NCI-H2107 treated with DMSO at 0.1 percent for 48 hours (cell line): ENCODE results near the gene GP2.
A peak's percentile ranks its signal among the peaks of the same experiment; 100 is the strongest.

Experiments
- DNase-seq: peaks from one replicate; lab custom pipeline; 2025; ENCODE audit not compliant: unreplicated experiment; lab: John Stamatoyannopoulos, UW

Gene GP2

GRCh38 chr16:20327444-20328041 lies at the start of gene GP2:
TSS of gene GP2 (minus strand) at chr16:20327513. CDS start at chr16:20326431, 1,082 bp downstream.
- no peak for DNase-seq

DNA sequence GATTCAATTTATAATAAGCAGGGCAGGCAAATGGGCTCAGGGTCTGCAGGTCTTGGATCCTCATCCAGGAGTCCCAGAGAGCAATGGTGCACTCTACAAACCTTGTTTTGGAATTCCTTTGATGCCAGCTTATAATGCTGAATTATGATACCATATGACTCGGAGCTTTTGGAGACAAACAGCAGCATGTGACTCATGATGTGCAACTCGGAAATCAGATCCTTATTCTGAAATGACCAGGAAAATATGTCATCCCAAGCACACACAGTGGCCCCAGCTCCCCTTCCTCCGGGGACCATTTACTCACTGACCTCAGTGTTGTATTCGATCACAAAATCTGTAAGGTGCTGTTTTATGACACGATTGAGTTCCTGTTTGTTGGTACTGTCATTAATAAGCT lies 45.4 kb upstream of the GP2 start:
- DNase-seq: no peak

DNA sequence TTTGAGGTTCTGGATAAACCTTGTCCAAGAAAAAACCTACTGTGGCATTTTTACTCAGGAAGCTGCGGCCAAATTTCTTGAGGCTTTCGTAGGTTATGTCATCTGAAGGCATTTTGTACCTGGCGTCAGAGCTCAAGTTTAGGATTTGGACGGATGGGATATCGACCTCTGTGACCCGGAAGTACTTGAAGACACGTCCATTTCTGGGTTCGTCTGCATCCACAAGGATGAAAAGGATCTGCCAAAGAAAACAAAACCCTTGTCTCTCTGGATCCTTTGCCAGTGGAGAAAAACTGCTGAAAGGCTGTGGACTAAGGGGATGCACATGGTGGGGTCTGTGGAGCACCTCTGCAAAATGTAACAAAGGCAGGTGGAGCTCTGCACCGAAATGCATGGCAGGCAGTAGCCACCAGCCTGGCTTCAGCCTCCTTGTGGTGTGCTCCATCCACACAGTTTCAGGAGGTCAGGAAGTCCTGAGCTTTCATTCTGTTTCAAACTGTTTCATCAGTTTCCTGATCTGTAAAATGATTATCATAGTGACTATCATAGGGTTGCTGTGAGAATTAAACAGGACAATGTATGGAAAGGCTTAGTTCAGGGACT lies 42.2 kb upstream of the GP2 start:
- no peak for DNase-seq

- no peak for DNase-seq
Measured at GRCh38 chr16:20364051-20364450, 36.7 kb upstream of the GP2 start.

DNA sequence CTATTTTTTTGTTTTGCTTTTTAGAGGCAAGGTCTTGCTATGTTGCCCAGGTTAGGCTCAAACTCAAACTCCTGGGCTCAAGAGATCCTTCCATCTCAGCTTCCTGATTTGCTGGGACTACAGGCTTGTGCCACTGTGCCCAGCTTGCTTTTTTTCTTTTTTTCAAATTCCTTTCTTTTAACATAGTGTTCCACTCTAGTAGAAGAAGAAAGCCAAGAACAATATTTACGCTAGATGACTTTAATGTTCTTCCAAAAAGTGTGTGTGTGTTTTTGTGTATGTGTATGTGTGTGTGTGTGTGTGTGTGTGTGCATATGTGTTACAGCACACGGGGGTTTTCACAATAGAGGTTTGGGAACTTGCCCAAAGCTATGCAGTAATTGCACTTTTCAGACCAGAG lies 35.9 kb upstream of the GP2 start:
- DNase-seq: no peak

- no peak for DNase-seq
Measured at GRCh38 chr16:20359997-20360396, 32.7 kb upstream of the GP2 start.

DNA sequence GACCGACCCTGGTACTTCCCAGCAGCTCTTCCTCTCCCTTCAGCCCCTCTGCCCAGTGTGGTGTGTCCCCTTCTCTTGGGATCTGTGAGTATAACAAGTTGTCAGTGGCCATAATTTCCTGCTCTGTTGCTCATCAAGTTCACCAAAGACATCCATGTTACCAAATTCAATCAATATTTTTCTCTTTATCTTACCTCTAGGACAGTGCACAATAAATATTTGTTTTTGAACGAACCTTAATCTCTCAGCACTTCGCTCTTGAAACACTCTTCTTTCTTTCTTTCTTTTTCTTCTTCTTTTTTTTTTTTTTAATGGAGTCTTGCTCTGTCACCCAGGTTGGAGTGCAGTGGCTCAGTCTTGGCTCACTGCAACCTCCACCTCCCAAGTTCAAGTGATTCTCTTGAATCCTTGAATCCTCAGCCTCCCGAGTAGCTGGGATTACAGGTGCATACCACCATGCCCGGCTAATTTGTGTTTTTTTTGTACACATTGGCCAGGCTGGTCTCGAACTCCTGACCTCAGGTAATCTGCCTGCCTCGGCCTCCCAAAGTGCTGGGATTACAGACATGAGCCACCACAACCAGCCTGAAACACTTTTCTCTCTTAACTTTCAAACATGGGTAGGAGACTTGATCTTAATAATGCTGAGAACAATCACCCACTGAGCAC lies 27.9 kb upstream of the GP2 start:
- no peak for DNase-seq

DNA sequence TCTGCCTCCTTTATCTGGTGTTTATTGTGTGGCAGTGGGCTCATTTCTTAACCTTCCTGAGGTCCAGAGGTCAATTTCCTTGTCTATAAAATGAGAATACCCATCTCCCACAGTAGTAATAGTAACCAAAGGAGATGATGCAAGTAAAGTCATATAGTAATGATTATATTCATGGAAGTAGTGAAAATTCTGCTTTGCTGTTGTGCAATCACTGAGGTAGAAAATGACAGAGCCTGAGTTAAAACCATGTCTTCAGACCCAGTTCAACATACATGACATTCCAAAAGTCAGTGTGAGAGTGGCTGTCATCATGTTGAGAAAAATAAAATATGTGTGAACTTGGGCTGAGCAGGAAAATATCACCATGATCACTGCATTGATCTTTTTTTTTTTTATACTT lies 26.1 kb upstream of the GP2 start:
- no peak for DNase-seq

DNA sequence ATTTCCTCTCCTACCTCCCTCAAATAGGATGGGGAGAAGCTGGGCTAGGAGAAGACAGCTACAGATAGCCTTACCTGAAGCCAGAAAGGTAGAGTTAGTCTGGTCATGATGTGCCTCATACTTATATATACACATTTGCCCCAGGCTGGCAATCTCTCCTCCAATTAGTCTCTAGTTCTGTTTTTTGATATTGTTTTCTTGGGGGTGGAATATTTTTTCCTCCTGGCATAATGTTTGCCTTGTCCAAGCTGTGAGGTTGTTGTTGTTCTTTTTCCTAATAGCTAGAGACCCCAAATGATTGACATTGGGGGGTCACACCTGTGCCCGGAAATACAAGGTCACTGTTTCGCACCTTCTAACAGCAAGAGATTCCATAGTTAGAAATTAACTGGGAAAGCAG lies 25.3 kb upstream of the GP2 start, which contains the start of gene UMOD:
TSS of gene UMOD (minus strand) at position 101 of the 400 bp plus-strand sequence. CDS start 1,978 bp downstream, outside the sequence.
- no peak for DNase-seq

DNA sequence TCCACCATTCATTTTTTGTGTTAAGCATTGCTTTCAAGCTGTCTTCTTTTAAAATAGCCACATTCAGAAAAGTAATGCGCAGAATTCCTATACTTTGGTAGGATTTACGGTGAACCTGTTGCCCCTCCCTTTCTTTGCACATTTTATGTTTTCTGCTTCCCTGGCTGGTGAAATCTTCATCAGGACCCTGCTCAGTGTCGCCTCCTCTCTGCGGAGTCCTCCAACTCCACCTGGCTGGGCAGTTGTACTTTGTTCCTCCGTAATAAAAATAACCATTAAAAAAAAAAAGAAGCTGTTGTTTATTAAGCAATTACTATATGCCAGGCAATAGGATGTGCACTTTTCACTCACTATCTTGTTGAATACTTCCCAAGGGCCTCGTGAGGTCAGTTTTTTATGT lies 22.3 kb upstream of the GP2 start:
- no peak for DNase-seq

- peak; percentile 3 for DNase-seq
Measured at GRCh38 chr16:20348365-20349185, 21.3 kb upstream of the GP2 start.

GRCh38 chr16:20347666-20348364 lies 20.5 kb upstream of the GP2 start:
- no peak for DNase-seq

GRCh38 chr16:20344611-20345010 lies 17.3 kb upstream of the GP2 start:
- no peak for DNase-seq

- DNase-seq: no peak
Measured at GRCh38 chr16:20339744-20340143, 12.4 kb upstream of the GP2 start.

DNA sequence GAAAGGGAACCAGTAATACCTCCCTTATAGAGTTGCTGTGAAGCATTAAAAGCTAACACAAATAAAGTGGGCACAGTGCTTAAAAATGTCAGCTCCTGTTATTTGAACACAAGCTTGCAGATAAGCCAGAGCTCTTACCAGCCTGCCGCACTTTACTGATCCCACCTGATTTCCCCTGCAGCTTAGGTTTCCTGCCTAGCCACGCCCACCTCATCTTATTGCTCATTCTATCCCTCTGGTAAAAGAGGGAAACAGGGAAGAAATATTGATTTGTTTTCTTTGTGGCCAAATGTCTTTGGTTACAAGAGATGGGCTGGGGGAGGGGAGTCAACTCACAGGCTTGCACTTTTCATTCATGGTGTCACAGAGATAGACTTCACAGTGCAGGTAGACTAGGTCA lies 9.6 kb upstream of the GP2 start:
- DNase-seq: peak; percentile 68

DNA sequence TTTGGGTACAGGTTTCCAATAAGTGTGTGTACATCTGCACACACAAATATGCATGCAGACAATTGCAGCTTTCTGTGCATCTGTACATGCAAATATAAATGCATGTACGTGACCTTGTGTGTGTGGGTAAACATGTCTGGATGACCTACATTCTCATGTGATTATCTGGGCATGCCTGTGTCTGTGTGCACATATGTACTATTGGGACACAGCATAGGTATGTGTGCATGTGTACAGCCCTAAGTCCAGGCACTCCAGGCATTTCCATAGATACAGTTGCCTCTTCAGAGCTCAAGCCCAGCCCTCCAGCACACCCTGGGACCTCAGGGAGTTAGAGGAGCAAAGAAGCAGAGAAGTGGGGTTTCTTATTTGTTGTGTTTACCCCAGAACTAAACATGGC lies 7.1 kb upstream of the GP2 start:
- DNase-seq: no peak

- DNase-seq: no peak
Measured at GRCh38 chr16:20333120-20333519, 5.8 kb upstream of the GP2 start.

DNA sequence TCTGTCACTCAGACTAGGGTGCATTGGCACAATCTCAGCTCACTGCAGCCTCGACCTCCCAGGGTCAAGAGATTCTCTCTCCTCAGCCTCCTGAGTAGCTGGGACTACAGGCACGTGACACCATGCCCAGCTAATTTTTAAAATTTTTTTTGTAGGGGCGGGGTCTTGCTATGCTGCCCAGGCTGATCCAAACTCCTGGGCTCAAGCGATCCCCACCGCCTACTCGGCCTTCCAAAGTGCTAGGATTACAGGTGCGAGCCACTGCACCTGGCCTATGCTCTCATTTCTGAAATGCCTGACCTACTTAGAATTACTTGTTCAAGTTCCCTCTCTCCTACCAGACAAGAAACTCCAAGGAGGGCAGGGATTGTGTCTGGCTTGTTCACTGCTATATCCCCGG lies 5.1 kb upstream of the GP2 start:
- DNase-seq: no peak

GRCh38 chr16:20331635-20332034 lies 4.3 kb upstream of the GP2 start:
- no peak for DNase-seq

DNA sequence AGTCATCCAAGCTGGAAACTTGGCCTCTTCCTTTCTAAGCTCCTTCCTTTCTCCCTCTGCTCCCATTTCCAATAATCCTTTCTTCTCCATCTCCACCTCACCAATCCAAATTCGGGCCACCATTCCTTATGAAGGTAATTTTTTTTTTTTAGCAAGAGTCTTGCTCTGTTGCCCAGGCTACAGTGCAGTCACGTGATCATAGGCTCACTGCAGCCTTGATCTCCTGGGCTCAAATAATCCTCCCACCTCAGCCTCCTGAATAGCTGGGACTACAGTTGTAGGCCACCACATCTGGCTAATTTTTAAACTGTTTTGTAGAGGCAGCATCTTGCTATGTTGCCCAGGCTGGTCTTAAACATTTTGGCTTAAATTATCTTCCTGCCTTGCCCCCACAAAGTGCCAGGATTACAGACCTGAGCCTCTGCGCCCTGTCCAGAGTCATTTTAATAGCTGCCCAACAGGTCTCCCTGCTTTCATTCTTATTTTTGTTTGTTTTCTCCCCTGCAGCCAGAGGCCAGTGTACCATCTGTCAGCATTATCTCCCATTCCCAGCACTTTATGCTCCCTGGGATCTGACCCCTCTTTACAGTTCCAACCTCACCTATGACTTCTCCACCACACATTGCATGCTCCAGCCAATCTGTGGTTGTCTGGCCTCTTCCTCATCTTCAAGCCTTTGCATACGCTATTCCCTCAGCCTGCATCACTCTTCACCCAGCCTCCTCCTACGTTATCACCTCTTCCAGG lies 2.3 kb upstream of the GP2 start:
- no peak for DNase-seq
